Endodermal cell (in vitro differentiated cells): ENCODE measurements around the gene ALG1. TPM values are rescaled to one million over a fixed set of nuclear protein-coding genes. Genes with fewer than 3 reads are reported as not detected.
A peak's percentile ranks its signal among the peaks of the same experiment; 100 is the strongest.
"Not testable (repeated sequence)": the region's sequence is repeated elsewhere in the genome, so short reads cannot be mapped to it uniquely, and the experiment has no call there.

ENCODE experiments used
- DNase-seq: peaks from one replicate; pipeline ENCODE4 v3.0.0-alpha.2; 2017
- H3K27ac ChIP-seq: 2 replicates; pipeline ENCODE4 v1.5.1; 2013; ENCODE audit warnings: mild to moderate bottlenecking, low read depth, low read length, moderate library complexity
- H3K27me3 ChIP-seq: 2 replicates; pipeline ENCODE4 v1.6.1; 2013; ENCODE audit warnings: mild to moderate bottlenecking, low read length, moderate library complexity; ENCODE audit not compliant: insufficient read depth, control insufficient read depth, poor library complexity, severe bottlenecking
- H3K36me3 ChIP-seq: 2 replicates; pipeline ENCODE4 v1.7.0; 2013; ENCODE audit warnings: mild to moderate bottlenecking, low read length, moderate library complexity; ENCODE audit not compliant: control insufficient read depth, insufficient read depth
- H3K4me1 ChIP-seq: one replicate; pipeline ENCODE4 v1.7.0; 2013; ENCODE audit warnings: low read length; ENCODE audit not compliant: control insufficient read depth, insufficient read depth
- H3K4me3 ChIP-seq: 2 replicates; pipeline ENCODE4 v1.5.1; 2013; ENCODE audit warnings: mild to moderate bottlenecking, low read length, moderate library complexity
- H3K9ac ChIP-seq: 2 replicates; pipeline ENCODE4 v1.6.1; 2013; ENCODE audit warnings: mild to moderate bottlenecking, low read length, moderate library complexity; ENCODE audit not compliant: poor library complexity, severe bottlenecking; ENCODE audit errors: extremely low read depth
- H3K9me3 ChIP-seq: 2 replicates; pipeline ENCODE4 v1.6.1; 2013; ENCODE audit warnings: mild to moderate bottlenecking, low read length, moderate library complexity; ENCODE audit not compliant: control insufficient read depth
- H3K27ac Mint-ChIP-seq: 2 replicates; pipeline ENCODE4 v1.8.0; 2020; ENCODE audit warnings: mixed read lengths
- H3K27me3 Mint-ChIP-seq: 2 replicates; pipeline ENCODE4 v1.8.0; 2021; ENCODE audit warnings: mild to moderate bottlenecking, mixed read lengths; ENCODE audit not compliant: insufficient read depth
- H3K36me3 Mint-ChIP-seq: 2 replicates; pipeline ENCODE4 v1.8.0; 2020; ENCODE audit warnings: low read depth, mixed read lengths
- H3K4me1 Mint-ChIP-seq: 2 replicates; pipeline ENCODE4 v1.8.0; 2020; ENCODE audit warnings: mixed read lengths
- H3K4me3 Mint-ChIP-seq: 2 replicates; pipeline ENCODE4 v1.8.0; 2020; ENCODE audit warnings: mild to moderate bottlenecking, moderate library complexity, mixed read lengths
- H3K9me3 Mint-ChIP-seq: 2 replicates; pipeline ENCODE4 v1.8.0; 2020; ENCODE audit warnings: mild to moderate bottlenecking, mixed read lengths
- WGBS, 2 experiments: methylation state at CpG; one replicate each; pipeline versions ENCODE4 v1.1.5 to v1.1.7; 2013; ENCODE audit warnings: missing lambda C conversion rate in 2 of 2, mixed read lengths in 1 of 2; ENCODE audit not compliant: insufficient coverage in 1 of 2, insufficient read length in 1 of 2; 5-methylcytosine and 5-hydroxymethylcytosine counted together
- total RNA-seq, 2 donors: library from RNA; stranded (reverse); fragmentation: NEBNext Ultra II Directional in 1 of 2; extraction: Animal tissue kit (Norgen Biotek cat#: 25700) in 1 of 2; gene quantifications; 2 replicates in 1 of 2; 3 replicates in 1 of 2; pipeline ENCODE4 v1.2.1, GENCODE V29; 2021
- TF ChIP-seq, protein P1 (sequence below): fragments of 200-600 bp; sonication (generic); conservative IDR thresholded peaks from 2 replicates; pipeline ENCODE4 v1.5.0; 2021; ENCODE audit warnings: antibody characterized with exemption, mild to moderate bottlenecking

Gene ALG1
- total RNA-seq, 2 donors from 2014 or later, result 25.1 to 32.3 TPM

DNA sequence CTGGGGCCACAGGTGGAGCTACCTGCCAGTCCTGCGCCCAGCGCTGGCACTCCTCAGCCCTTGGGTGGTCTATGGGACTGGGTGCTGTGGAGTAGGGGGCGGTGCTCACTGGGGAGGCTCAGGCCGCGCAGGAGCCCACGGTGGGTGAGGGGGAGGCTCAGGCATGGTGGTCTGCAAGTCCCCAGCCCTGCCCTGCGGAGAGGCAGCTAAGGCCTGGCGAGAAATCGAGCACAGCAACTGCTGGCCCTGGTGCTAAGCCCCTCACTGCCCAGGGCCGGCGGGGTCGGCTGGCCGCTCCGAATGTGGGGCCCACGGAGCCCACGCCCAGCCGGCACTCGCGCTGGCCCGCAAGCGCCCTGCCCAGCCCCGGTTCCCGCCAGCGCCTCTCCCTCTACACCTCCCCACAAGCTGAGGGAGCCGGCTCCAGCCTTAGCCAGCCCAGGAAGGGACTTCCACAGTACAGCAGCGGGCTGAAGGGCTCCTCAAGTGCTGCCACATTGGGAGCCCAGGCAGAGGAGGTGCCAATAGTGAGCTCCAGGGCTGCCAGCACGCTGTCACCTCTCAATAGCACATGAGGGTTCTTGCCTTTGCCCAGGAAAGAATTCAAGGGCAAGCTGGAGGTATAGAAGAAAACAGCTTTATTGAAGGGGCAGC, 37.0 kb downstream of the ALG1 start:
- Histone ChIP-seq H3K36me3 (no peaks in the 10 kb centered on the region), H3K27me3 (no peaks in the 10 kb centered on the region), H3K9me3 (no peaks in the 10 kb centered on the region), H3K4me3 (no peak overlapping the region), H3K27ac (no peak overlapping the region), H3K4me1 (no peaks in the 10 kb centered on the region), H3K9ac (no peak overlapping the region)
- TF ChIP-seq, protein P1, sequence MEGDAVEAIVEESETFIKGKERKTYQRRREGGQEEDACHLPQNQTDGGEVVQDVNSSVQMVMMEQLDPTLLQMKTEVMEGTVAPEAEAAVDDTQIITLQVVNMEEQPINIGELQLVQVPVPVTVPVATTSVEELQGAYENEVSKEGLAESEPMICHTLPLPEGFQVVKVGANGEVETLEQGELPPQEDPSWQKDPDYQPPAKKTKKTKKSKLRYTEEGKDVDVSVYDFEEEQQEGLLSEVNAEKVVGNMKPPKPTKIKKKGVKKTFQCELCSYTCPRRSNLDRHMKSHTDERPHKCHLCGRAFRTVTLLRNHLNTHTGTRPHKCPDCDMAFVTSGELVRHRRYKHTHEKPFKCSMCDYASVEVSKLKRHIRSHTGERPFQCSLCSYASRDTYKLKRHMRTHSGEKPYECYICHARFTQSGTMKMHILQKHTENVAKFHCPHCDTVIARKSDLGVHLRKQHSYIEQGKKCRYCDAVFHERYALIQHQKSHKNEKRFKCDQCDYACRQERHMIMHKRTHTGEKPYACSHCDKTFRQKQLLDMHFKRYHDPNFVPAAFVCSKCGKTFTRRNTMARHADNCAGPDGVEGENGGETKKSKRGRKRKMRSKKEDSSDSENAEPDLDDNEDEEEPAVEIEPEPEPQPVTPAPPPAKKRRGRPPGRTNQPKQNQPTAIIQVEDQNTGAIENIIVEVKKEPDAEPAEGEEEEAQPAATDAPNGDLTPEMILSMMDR, result no peak
- Mint-ChIP-seq H3K27ac (no peak overlapping the region), H3K4me3 (no peak overlapping the region), H3K27me3 (no peaks in the 10 kb centered on the region), H3K4me1 (no peaks in the 10 kb centered on the region), H3K9me3 (no peaks in the 10 kb centered on the region), H3K36me3 (no peaks in the 10 kb centered on the region)
- 94 to 95% methylated on average over 12 to 27 of the region's 27 CpGs for WGBS, 2 experiments
- DNase-seq, result peak; percentile 49

DNA sequence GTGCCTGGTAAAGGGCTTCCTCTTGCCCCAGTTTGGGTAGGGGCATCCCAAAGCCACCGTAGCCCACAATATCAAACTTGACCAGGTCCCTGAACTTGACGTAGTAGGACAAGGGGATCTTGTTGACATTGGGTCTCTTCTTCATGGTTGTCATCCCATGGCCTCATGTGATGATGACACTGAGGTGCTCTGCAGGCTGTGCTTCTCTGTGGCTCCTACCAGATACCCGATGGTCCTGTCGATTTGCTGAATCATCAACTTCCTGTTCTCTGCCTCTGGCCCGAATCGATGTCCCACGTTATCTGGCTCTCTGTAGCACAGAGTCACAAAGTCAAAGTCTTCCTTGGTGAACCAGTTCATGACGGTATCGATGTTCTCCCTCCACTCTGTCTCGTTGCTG, 39.3 kb downstream of the ALG1 start:
- H3K9me3 Mint-ChIP-seq, H3K27ac Mint-ChIP-seq: not testable (repeated sequence)

DNA sequence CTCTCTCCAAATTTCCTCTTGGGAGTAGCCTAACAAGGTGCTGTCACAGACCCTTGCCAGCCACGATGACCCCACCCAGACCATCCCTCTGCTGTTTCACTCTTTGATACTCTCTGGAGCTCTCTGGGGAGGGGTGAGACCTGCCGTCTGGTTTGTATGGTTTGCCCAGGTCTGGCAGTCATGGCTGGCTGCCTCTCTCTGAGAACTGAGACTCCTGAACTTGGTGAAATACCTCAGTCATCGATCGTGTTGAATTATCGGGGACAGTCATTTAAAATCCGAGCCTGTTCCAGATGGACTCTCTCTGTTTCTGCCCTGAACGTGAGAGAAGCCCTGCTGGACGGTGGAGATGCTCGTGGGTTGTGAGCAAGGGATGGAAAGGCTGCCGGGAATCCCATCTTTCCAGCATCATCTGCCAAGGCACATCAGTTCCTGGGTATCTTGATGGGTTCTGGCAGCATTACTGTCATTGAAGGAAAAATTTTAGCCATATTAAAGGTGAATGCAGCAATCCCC, 45.2 kb downstream of the ALG1 start:
- H3K27ac ChIP-seq, H3K9me3 ChIP-seq, H3K27ac Mint-ChIP-seq, H3K9me3 Mint-ChIP-seq, H3K4me3 Mint-ChIP-seq, H3K4me1 ChIP-seq, H3K4me3 ChIP-seq, H3K27me3 ChIP-seq, DNase-seq, H3K36me3 Mint-ChIP-seq, H3K36me3 ChIP-seq, H3K4me1 Mint-ChIP-seq, H3K9ac ChIP-seq, H3K27me3 Mint-ChIP-seq: not testable (repeated sequence)
- WGBS, 2 experiments, result 85 to 90% methylated on average over 9 of the region's 10 CpGs

More for the DNA sequence above, 39.3 kb downstream of the ALG1 start:
- not testable (repeated sequence) for H3K9me3 ChIP-seq, H3K27me3 Mint-ChIP-seq, DNase-seq, H3K9ac ChIP-seq, H3K27me3 ChIP-seq, H3K4me3 Mint-ChIP-seq, H3K4me1 Mint-ChIP-seq, H3K4me1 ChIP-seq, H3K36me3 ChIP-seq, H3K4me3 ChIP-seq, H3K36me3 Mint-ChIP-seq, H3K27ac ChIP-seq
- WGBS, 2 experiments, result 86 to 97% methylated on average over 4 to 8 of the region's 10 CpGs

DNA sequence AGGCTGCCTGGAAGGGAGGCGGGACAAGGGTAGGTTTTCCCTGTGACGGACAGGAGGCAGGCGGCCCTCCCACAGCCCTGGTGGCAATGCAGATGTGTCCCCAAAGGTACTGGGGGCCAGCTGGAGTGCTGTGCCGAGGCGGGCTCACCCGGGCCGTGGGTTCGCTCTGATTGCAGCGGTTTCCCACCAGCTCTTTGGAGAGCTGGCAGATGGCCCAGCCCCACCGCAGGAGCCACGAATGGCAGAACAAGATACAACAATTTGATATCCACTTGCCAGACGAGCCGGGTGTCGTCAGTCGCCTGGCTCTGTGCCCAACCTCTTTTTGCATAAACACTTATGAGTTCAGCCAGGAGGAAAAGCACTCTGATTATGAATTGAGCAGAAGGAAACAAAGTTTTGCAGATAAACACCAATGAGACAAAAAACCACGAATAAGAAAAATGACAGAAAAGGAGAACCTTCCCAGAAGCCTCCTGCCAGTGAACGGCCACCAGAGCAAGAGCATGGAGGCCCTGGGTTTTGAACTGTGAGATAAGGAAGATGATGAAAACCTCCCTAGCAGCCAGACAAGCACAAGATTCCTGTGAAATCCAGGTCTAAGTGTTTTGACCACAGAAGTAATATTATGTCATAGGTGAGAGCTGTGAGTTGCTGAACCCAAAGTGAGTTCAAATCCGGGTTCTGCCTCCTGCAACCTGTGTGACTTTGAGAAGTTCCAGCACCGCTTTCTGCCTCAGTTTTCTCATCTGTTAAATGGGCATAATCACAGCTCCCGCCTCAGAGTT, 45.9 kb downstream of the ALG1 start:
- 91 to 94% methylated on average over 7 to 19 of the region's 20 CpGs for WGBS, 2 experiments
- not testable (repeated sequence) for H3K36me3 Mint-ChIP-seq, DNase-seq, H3K27me3 ChIP-seq, H3K27ac Mint-ChIP-seq, H3K36me3 ChIP-seq, H3K4me1 ChIP-seq, H3K27me3 Mint-ChIP-seq, H3K27ac ChIP-seq, H3K4me3 Mint-ChIP-seq, H3K9ac ChIP-seq, H3K4me1 Mint-ChIP-seq, H3K4me3 ChIP-seq, H3K9me3 Mint-ChIP-seq, H3K9me3 ChIP-seq

DNA sequence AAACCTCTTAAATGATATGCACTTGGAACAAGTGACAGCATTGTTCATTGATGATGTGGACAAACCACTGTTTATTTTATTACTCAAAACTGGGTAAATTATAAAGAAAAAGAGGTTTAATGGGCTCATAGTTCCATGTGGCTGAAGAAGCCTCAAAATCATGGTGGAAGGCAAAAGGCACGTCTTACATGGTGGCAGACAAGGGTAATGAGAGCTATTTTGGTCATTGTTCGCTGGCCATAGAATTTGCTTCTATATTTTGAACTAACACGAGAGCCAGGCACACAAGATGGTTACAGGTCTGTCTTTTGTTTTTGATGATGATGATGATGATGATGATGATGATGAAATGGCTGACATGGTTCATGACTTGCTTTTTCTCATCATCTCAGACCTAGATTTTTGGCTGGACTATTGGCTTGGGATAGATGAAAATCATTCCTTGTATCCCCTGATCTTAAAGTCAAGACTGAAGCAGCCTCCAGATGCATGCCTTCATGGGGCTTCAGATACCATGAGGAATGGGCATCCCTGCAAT, 59.9 kb downstream of the ALG1 start:
- peaks cover 10% of the 10 kb centered on the region for H3K4me1 Mint-ChIP-seq
- not testable (repeated sequence) for H3K4me3 Mint-ChIP-seq, H3K9me3 ChIP-seq, H3K27ac Mint-ChIP-seq, H3K27me3 ChIP-seq, H3K27me3 Mint-ChIP-seq, H3K9ac ChIP-seq, H3K4me3 ChIP-seq, H3K9me3 Mint-ChIP-seq, H3K27ac ChIP-seq, H3K36me3 ChIP-seq, H3K4me1 ChIP-seq, H3K36me3 Mint-ChIP-seq, DNase-seq
- WGBS, 2 experiments, result 88 to 92% methylated on average over 1 to 3 of the region's 3 CpGs
